SU-DHL-6 (cell line): ENCODE data around the gene EBF3.
"Not testable (repeated sequence)": the region's sequence is repeated elsewhere in the genome, so short reads cannot be mapped to it uniquely, and the experiment has no call there.

Source experiments
- EZH2phosphoT487 ChIP-seq: fragments of 200-600 bp; sonication (generic), shearing (Covaris generic); conservative IDR thresholded peaks from 2 replicates; pipeline ENCODE4 v1.6.1; 2018; ENCODE audit warnings: mild to moderate bottlenecking, antibody characterized with exemption, low read length, moderate library complexity, mixed read lengths
- TF ChIP-seq, protein P1 (sequence below): fragments of 200-600 bp; sonication (generic); IDR thresholded peaks from one replicate; pipeline ENCODE4 v1.5.1; 2017; ENCODE audit warnings: antibody characterized with exemption, mild to moderate bottlenecking, low read length, moderate library complexity; ENCODE audit not compliant: insufficient read depth, poor library complexity, severe bottlenecking

GRCh38 chr10:129920187-129920586 lies 43.9 kb downstream of the EBF3 start:
- TF ChIP-seq, protein P1, sequence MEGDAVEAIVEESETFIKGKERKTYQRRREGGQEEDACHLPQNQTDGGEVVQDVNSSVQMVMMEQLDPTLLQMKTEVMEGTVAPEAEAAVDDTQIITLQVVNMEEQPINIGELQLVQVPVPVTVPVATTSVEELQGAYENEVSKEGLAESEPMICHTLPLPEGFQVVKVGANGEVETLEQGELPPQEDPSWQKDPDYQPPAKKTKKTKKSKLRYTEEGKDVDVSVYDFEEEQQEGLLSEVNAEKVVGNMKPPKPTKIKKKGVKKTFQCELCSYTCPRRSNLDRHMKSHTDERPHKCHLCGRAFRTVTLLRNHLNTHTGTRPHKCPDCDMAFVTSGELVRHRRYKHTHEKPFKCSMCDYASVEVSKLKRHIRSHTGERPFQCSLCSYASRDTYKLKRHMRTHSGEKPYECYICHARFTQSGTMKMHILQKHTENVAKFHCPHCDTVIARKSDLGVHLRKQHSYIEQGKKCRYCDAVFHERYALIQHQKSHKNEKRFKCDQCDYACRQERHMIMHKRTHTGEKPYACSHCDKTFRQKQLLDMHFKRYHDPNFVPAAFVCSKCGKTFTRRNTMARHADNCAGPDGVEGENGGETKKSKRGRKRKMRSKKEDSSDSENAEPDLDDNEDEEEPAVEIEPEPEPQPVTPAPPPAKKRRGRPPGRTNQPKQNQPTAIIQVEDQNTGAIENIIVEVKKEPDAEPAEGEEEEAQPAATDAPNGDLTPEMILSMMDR: not testable (repeated sequence)
- not testable (repeated sequence) for TF ChIP-seq EZH2phosphoT487
